HAP-1 (cell line): Measurements from ENCODE around the gene CNTNAP4.

Experiments
- DNase-seq, 2 experiments: peaks; one replicate each; pipeline ENCODE4 v3.0.0-alpha.2; 2016 to 2020; ENCODE audit warnings: low spot score in 2 of 2
- H3K27me3 ChIP-seq: fragments of 250-450 bp; sonication (Bioruptor Pico); 2 replicates; pipeline ENCODE4 v1.5.1; 2020; ENCODE audit warnings: low read depth, mild to moderate bottlenecking, moderate library complexity
- H3K36me3 ChIP-seq: fragments of 250-450 bp; sonication (Bioruptor Pico); replicated peaks from 2 replicates; pipeline ENCODE4 v1.5.1; 2020; ENCODE audit warnings: mild to moderate bottlenecking
- H3K4me1 ChIP-seq: fragments of 250-450 bp; sonication (Bioruptor Pico); 2 replicates; pipeline ENCODE4 v1.5.1; 2020; ENCODE audit warnings: mild to moderate bottlenecking
- H3K4me3 ChIP-seq: fragments of 250-450 bp; sonication (Bioruptor Pico); 2 replicates; pipeline ENCODE4 v1.5.1; 2020; ENCODE audit warnings: mild to moderate bottlenecking, moderate library complexity
- H3K9me3 ChIP-seq: fragments of 250-450 bp; sonication (Bioruptor Pico); 2 replicates; pipeline ENCODE4 v1.5.1; 2020; ENCODE audit warnings: mild to moderate bottlenecking, moderate library complexity
- in situ Hi-C: fragments of 300-500 bp; cut with MboI; formaldehyde crosslinking; loops from 3 replicates; pipeline ENCODE4 v1.14.3; 2020; ENCODE audit warnings: low sequenced_read_pairs, inconsistent platforms, mixed read lengths

The CNTNAP4 gene

GRCh38 chr16:76502555-76502954 lies 225.4 kb downstream of the CNTNAP4 start:
- Histone ChIP-seq H3K4me3 (no peak overlapping the region), H3K36me3 (no peaks in the 10 kb centered on the region), H3K27me3 (no peaks in the 10 kb centered on the region), H3K9me3 (no peaks in the 10 kb centered on the region), H3K4me1 (no peaks in the 10 kb centered on the region)
- in situ Hi-C loops = no loop called here
- DNase-seq = no peak

GRCh38 chr16:76503091-76503490 lies 225.9 kb downstream of the CNTNAP4 start:
- Histone ChIP-seq H3K4me3 (no peak overlapping the region), H3K9me3 (no peaks in the 10 kb centered on the region), H3K4me1 (no peaks in the 10 kb centered on the region), H3K27me3 (no peaks in the 10 kb centered on the region), H3K36me3 (no peaks in the 10 kb centered on the region)
- in situ Hi-C loops = no loop called here
- DNase-seq = no peak

GRCh38 chr16:76511203-76511602 lies 234.0 kb downstream of the CNTNAP4 start:
- DNase-seq = no peak
- H3K4me3 ChIP-seq = no peak overlapping the region
- H3K9me3 ChIP-seq = no peaks in the 10 kb centered on the region; the same call in 1 of the 2 replicates
- in situ Hi-C loops = no loop called here
- no peaks in the 10 kb centered on the region for H3K4me1 ChIP-seq
- no peaks in the 10 kb centered on the region for H3K27me3 ChIP-seq
- H3K36me3 ChIP-seq = no peaks in the 10 kb centered on the region

- H3K4me3 ChIP-seq = no peak overlapping the region
- in situ Hi-C loops = no loop called here
- peak; percentile 65 to 79 for DNase-seq
These were observed 241.6 kb downstream of the CNTNAP4 start for GRCh38 chr16:76518781-76519180.

GRCh38 chr16:76524356-76524755 lies 247.2 kb downstream of the CNTNAP4 start:
- peaks cover 12% of the 10 kb centered on the region for H3K4me1 ChIP-seq
- in situ Hi-C loops = no loop called here
- H3K4me3 ChIP-seq = no peak overlapping the region
- no peaks in the 10 kb centered on the region for H3K36me3 ChIP-seq
- H3K9me3 ChIP-seq = no peaks in the 10 kb centered on the region
- no peak for DNase-seq
- H3K27me3 ChIP-seq = no peaks in the 10 kb centered on the region

More at GRCh38 chr16:76518781-76519180, 241.6 kb downstream of the CNTNAP4 start:
- Histone ChIP-seq H3K4me1 (peaks cover 17% of the 10 kb centered on the region), H3K27me3 (no peaks in the 10 kb centered on the region), H3K9me3 (no peaks in the 10 kb centered on the region; the same call in 1 of the 2 replicates), H3K36me3 (no peaks in the 10 kb centered on the region)

- H3K36me3 ChIP-seq = no peaks in the 10 kb centered on the region
- H3K9me3 ChIP-seq = no peaks in the 10 kb centered on the region
- peaks cover 8% of the 10 kb centered on the region for H3K4me1 ChIP-seq
- H3K27me3 ChIP-seq = no peaks in the 10 kb centered on the region
- H3K4me3 ChIP-seq = no peak overlapping the region
- DNase-seq = no peak
- in situ Hi-C loops = no loop called here
These were observed 247.6 kb downstream of the CNTNAP4 start for GRCh38 chr16:76524769-76525168.

- H3K4me3 ChIP-seq = no peak overlapping the region
- in situ Hi-C loops = no loop called here
- peaks cover 4% of the 10 kb centered on the region; the same call in 1 of the 2 replicates for H3K4me1 ChIP-seq
- no peaks in the 10 kb centered on the region for H3K9me3 ChIP-seq
- no peaks in the 10 kb centered on the region for H3K36me3 ChIP-seq
- DNase-seq = no peak
- no peaks in the 10 kb centered on the region for H3K27me3 ChIP-seq
These were observed 250.0 kb downstream of the CNTNAP4 start for GRCh38 chr16:76527244-76527643.

GRCh38 chr16:76529120-76529519 lies 251.9 kb downstream of the CNTNAP4 start:
- Histone ChIP-seq H3K4me1 (peaks cover 4% of the 10 kb centered on the region; the same call in 1 of the 2 replicates), H3K4me3 (no peak overlapping the region), H3K27me3 (no peaks in the 10 kb centered on the region), H3K9me3 (no peaks in the 10 kb centered on the region), H3K36me3 (no peaks in the 10 kb centered on the region)
- DNase-seq = peak; percentile 10 to 69
- in situ Hi-C loops = no loop called here

GRCh38 chr16:76531236-76531635 lies 254.0 kb downstream of the CNTNAP4 start:
- in situ Hi-C loops = no loop called here
- H3K27me3 ChIP-seq = no peaks in the 10 kb centered on the region
- H3K4me3 ChIP-seq = no peak overlapping the region
- H3K4me1 ChIP-seq = peaks cover 4% of the 10 kb centered on the region; the same call in 1 of the 2 replicates
- DNase-seq = no peak
- H3K9me3 ChIP-seq = no peaks in the 10 kb centered on the region
- H3K36me3 ChIP-seq = no peaks in the 10 kb centered on the region

- H3K4me1 ChIP-seq = peaks cover 4% of the 10 kb centered on the region; the same call in 1 of the 2 replicates
- H3K9me3 ChIP-seq = no peaks in the 10 kb centered on the region
- H3K27me3 ChIP-seq = no peaks in the 10 kb centered on the region
- no peaks in the 10 kb centered on the region for H3K36me3 ChIP-seq
- no peak for DNase-seq
- in situ Hi-C loops = no loop called here
- no peak overlapping the region for H3K4me3 ChIP-seq
These were observed 255.2 kb downstream of the CNTNAP4 start for GRCh38 chr16:76532188-76532973.

GRCh38 chr16:76539609-76540008 lies 262.4 kb downstream of the CNTNAP4 start:
- in situ Hi-C loops = no loop called here
- Histone ChIP-seq H3K36me3 (no peaks in the 10 kb centered on the region), H3K4me3 (no peak overlapping the region), H3K27me3 (no peaks in the 10 kb centered on the region), H3K4me1 (no peaks in the 10 kb centered on the region), H3K9me3 (no peaks in the 10 kb centered on the region)
- DNase-seq = no peak

- no peaks in the 10 kb centered on the region for H3K4me1 ChIP-seq
- no peaks in the 10 kb centered on the region for H3K36me3 ChIP-seq
- DNase-seq = no peak
- in situ Hi-C loops = no loop called here
- H3K9me3 ChIP-seq = no peaks in the 10 kb centered on the region
- no peaks in the 10 kb centered on the region for H3K27me3 ChIP-seq
- no peak overlapping the region for H3K4me3 ChIP-seq
These were observed 263.9 kb downstream of the CNTNAP4 start for GRCh38 chr16:76541070-76541469.

- Histone ChIP-seq H3K36me3 (no peaks in the 10 kb centered on the region), H3K4me1 (no peaks in the 10 kb centered on the region), H3K27me3 (no peaks in the 10 kb centered on the region; the same call in 1 of the 2 replicates), H3K4me3 (no peak overlapping the region), H3K9me3 (no peaks in the 10 kb centered on the region)
- in situ Hi-C loops = no loop called here
- DNase-seq = no peak
These were observed 288.3 kb downstream of the CNTNAP4 start for GRCh38 chr16:76565542-76565941.

- Histone ChIP-seq H3K4me1 (no peaks in the 10 kb centered on the region), H3K27me3 (no peaks in the 10 kb centered on the region)
- in situ Hi-C loops = no loop called here
These were observed 294.6 kb downstream of the CNTNAP4 start for GRCh38 chr16:76571755-76572154.

More at GRCh38 chr16:76571755-76572154, 294.6 kb downstream of the CNTNAP4 start:
- Histone ChIP-seq H3K4me3 (no peak overlapping the region), H3K9me3 (no peaks in the 10 kb centered on the region), H3K36me3 (no peaks in the 10 kb centered on the region)
- DNase-seq = no peak
